Mammary epithelial cell (primary cell): Measurements from ENCODE around the gene TET1.

Experiments
- EZH2 ChIP-seq: IDR thresholded peaks from 2 replicates; pipeline ENCODE4 v1.6.1; 2012; ENCODE audit warnings: low read length, inconsistent platforms, borderline replicate concordance
- TF ChIP-seq, protein P1 (sequence below), 2 donors: IDR thresholded peaks in 1 of 2; conservative IDR thresholded peaks in 1 of 2; 2 replicates each; pipeline ENCODE4 v1.5.1; 2011 to 2012; ENCODE audit warnings: inconsistent platforms in 2 of 2, low read length in 2 of 2, mild to moderate bottlenecking in 2 of 2, control low read depth in 1 of 2, low read depth in 1 of 2; ENCODE audit not compliant: insufficient read depth in 1 of 2; ENCODE audit errors: extremely low read depth in 1 of 2

DNA sequence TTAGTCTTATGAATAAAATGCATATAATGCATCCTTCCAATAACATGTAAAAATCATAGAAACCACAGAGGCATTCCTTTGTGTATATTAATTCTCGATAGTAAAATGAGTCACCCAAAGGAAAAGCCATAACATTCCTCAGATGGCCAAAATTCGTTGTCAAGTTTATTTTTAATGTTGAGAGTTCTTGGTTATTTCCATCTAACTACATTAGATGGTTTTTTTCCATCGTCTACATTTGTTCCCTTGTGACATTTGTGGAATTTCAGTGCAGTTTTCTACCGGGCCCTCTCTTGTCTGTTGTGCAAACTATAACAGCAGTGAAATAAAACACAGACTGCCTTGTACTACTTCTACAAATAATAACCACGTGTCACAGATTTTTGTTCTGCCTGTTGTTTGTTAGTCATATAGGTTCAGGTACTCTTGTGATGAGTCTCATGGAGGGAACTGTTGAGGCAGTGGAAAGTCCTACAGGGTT is 106.2 kb downstream of the TET1 start:
- TF ChIP-seq, protein P1, sequence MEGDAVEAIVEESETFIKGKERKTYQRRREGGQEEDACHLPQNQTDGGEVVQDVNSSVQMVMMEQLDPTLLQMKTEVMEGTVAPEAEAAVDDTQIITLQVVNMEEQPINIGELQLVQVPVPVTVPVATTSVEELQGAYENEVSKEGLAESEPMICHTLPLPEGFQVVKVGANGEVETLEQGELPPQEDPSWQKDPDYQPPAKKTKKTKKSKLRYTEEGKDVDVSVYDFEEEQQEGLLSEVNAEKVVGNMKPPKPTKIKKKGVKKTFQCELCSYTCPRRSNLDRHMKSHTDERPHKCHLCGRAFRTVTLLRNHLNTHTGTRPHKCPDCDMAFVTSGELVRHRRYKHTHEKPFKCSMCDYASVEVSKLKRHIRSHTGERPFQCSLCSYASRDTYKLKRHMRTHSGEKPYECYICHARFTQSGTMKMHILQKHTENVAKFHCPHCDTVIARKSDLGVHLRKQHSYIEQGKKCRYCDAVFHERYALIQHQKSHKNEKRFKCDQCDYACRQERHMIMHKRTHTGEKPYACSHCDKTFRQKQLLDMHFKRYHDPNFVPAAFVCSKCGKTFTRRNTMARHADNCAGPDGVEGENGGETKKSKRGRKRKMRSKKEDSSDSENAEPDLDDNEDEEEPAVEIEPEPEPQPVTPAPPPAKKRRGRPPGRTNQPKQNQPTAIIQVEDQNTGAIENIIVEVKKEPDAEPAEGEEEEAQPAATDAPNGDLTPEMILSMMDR (conservative IDR thresholded peaks at IDR 0.05 in 1 of 2, IDR thresholded peaks at IDR 0.05 in 1 of 2; ENCODE audit: extremely low read depth in 1 of 2, insufficient read depth in 1 of 2, low read depth in 1 of 2, low read length in 2 of 2) = no peak
- no peak for TF ChIP-seq EZH2
